ENCODE results near the gene CCDC192. TPM values are rescaled to one million over a fixed set of nuclear protein-coding genes. Genes with fewer than 3 reads are reported as not detected.
"Not testable (repeated sequence)": the region's sequence is repeated elsewhere in the genome, so short reads cannot be mapped to it uniquely, and the experiment has no call there.

The CCDC192 gene
- total RNA-seq, 1 experiment from 2014 or later, result not detected

- Histone ChIP-seq H3K36me3 (no peaks in the 10 kb centered on the region), H3K9me3 (replicated peaks) (no peaks in the 10 kb centered on the region), H3K4me3 (no peak overlapping the region), H3K27me3 (no peaks in the 10 kb centered on the region; the same call in 1 of the 2 replicates), H3K4me1 (no peaks in the 10 kb centered on the region), H3K27ac (no peak overlapping the region)
- no peak for DNase-seq
Measured at GRCh38 chr5:127826011-127826410, 122.8 kb downstream of the CCDC192 start.

- no peaks in the 10 kb centered on the region for H3K36me3 ChIP-seq
- H3K4me1 ChIP-seq, result no peaks in the 10 kb centered on the region
- H3K4me3 ChIP-seq, result no peak overlapping the region
- no peaks in the 10 kb centered on the region for H3K27me3 ChIP-seq
- no peak for DNase-seq
- no peaks in the 10 kb centered on the region for H3K9me3 ChIP-seq (replicated peaks)
- no peak overlapping the region for H3K27ac ChIP-seq
Measured at GRCh38 chr5:127827451-127827850, 124.3 kb downstream of the CCDC192 start.

DNA sequence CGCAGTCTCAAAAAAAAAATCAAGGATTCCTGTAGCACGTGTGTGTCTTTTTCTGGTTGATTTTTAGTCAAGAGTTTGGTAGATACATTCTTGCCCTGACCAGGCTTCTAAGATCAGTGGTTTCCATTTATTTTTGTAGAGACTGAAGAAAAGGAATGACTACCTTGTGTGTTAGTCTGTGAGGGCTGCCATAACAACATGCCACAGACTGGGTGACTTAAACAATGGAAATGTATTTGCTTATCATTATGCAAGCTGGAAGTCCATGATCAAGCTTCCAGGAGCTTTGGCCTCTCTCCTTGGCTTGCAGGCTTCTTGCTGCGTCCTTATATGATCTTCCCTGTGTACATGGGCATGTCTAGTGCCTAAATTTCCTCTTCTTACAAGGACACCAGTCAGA is 127.0 kb downstream of the CCDC192 start:
- Histone ChIP-seq H3K27me3 (no peaks in the 10 kb centered on the region), H3K27ac (no peak overlapping the region), H3K36me3 (no peaks in the 10 kb centered on the region), H3K4me1 (peaks cover 4% of the 10 kb centered on the region; the same call in 1 of the 2 replicates), H3K9me3 (replicated peaks) (no peaks in the 10 kb centered on the region), H3K4me3 (no peak overlapping the region)
- no peak for DNase-seq

DNA sequence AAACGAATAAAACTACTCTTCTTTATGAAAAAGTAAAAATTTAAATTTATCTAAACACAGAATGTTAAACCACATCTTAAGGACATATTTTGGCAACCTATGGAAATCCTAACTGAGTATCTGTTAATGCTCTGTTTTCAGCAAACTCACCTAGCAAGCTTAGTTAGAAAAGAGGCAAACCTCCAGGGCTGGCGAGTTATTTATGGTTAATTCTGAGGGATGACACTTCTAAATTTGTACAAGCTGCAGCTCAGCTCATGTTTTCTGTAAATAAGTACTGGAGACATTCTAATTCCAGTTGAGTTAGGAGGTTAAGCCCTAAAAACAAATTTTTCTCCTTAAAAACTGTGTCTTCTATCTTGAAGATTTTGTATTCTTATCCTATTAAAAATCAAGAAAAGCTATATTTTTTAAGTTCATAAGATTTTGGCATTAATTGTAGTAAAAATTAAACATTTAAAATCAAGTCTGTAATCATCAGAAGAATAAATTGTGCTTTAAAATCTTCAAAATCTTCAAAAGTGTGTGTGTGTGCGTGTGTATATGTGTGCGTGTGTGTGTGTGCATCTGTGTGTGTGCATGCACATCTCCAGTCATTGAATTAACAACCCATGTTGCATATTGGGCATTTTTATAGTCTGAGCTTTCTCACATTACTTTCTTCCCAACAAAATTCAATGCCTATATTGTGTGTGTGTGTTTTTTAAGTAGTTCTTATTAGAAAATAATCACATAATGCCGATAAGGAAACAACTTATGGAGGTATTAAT is 127.8 kb downstream of the CCDC192 start:
- no peaks in the 10 kb centered on the region for H3K27me3 ChIP-seq
- H3K36me3 ChIP-seq, result no peaks in the 10 kb centered on the region
- DNase-seq, result no peak
- peaks cover 4% of the 10 kb centered on the region; the same call in 1 of the 2 replicates for H3K4me1 ChIP-seq
- H3K9me3 ChIP-seq (replicated peaks), result no peaks in the 10 kb centered on the region
- H3K27ac ChIP-seq, result no peak overlapping the region
- no peak overlapping the region for H3K4me3 ChIP-seq

- Histone ChIP-seq H3K36me3 (no peaks in the 10 kb centered on the region), H3K27me3 (no peaks in the 10 kb centered on the region)
Measured at GRCh38 chr5:127832067-127832466, 128.9 kb downstream of the CCDC192 start.

DNA sequence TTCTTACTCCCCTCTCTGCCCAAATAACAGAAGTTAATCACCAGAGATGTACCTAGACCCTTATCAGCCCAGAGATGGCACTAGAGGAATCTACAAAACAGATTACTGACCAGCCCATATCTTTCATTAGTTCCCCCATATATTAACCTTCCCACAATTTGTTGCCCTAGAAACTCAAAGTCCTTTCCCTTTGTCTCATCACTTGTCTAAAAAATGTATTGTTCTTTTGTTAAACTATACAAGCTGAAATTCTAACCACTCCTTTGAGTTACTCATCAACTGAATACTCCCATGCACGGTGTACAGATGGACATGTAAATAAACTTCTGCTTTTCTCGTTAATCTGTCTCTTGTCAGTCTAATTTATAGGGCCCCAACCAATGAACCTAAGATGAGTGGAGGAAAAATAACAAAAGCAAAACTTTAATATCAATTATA is 130.9 kb downstream of the CCDC192 start:
- no peaks in the 10 kb centered on the region for H3K36me3 ChIP-seq
- H3K4me3 ChIP-seq, result no peak overlapping the region
- peaks cover 4% of the 10 kb centered on the region; the same call in 1 of the 2 replicates for H3K4me1 ChIP-seq
- H3K27ac ChIP-seq, result no peak overlapping the region
- H3K9me3 ChIP-seq (replicated peaks), result no peaks in the 10 kb centered on the region
- H3K27me3 ChIP-seq, result no peaks in the 10 kb centered on the region
- no peak for DNase-seq

More at GRCh38 chr5:127832067-127832466, 128.9 kb downstream of the CCDC192 start:
- Histone ChIP-seq H3K9me3 (replicated peaks) (no peaks in the 10 kb centered on the region), H3K27ac (no peak overlapping the region), H3K4me3 (no peak overlapping the region), H3K4me1 (peaks cover 4% of the 10 kb centered on the region; the same call in 1 of the 2 replicates)
- no peak for DNase-seq

DNA sequence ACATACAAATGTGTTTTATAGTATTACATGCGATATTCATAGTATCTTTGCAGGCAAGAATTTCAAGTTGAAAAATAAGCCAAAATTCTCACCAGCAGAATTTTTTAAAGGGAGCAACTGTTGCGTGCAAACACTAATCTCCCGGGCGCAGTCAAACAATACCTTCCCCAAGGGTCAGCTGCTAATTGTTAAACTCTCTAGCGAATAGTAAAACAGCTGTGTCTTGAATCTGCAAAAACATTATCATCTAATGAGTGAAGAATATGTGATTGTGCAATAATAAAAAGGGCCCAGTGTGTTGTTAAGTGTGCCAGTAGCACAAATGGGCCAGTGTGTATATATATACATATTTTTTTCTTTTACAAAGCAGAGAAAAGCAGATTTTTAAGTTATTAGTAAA is 131.4 kb downstream of the CCDC192 start:
- H3K4me3 ChIP-seq, result no peak overlapping the region
- H3K27ac ChIP-seq, result no peak overlapping the region
- peak; percentile 25 to 50 for DNase-seq
- H3K4me1 ChIP-seq, result peaks cover 4% of the 10 kb centered on the region; the same call in 1 of the 2 replicates
- H3K36me3 ChIP-seq, result no peaks in the 10 kb centered on the region
- no peaks in the 10 kb centered on the region for H3K9me3 ChIP-seq (replicated peaks)
- H3K27me3 ChIP-seq, result no peaks in the 10 kb centered on the region

- H3K4me1 ChIP-seq, result peaks cover 4% of the 10 kb centered on the region; the same call in 1 of the 2 replicates
- H3K4me3 ChIP-seq, result no peak overlapping the region
- H3K36me3 ChIP-seq, result no peaks in the 10 kb centered on the region
- DNase-seq, result no peak
- no peak overlapping the region for H3K27ac ChIP-seq
- no peaks in the 10 kb centered on the region for H3K9me3 ChIP-seq (replicated peaks)
- no peaks in the 10 kb centered on the region for H3K27me3 ChIP-seq
Measured at GRCh38 chr5:127838661-127839060, 135.5 kb downstream of the CCDC192 start.

DNA sequence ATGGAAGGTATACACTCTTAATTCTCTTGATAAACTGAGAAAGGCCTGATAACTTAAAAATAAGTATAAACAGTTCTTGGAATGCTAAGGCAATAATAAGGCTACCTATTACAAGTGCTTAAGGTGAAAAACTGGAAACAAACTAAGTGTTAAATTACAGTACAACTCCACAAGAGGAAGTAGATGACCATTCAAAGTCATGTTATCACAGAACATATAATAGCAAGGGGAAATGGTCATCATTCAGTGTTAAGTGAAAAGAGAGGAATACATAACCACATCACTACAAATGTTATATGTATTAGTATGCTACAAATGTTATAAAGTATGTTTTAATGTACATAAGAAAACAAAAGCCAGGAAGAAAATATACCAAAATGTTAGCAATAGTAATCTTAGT is 135.9 kb downstream of the CCDC192 start:
- Histone ChIP-seq H3K4me3 (no peak overlapping the region), H3K27ac (no peak overlapping the region), H3K4me1 (peaks cover 3% of the 10 kb centered on the region; the same call in 1 of the 2 replicates), H3K36me3 (no peaks in the 10 kb centered on the region), H3K27me3 (no peaks in the 10 kb centered on the region), H3K9me3 (replicated peaks) (no peaks in the 10 kb centered on the region)
- no peak for DNase-seq

DNA sequence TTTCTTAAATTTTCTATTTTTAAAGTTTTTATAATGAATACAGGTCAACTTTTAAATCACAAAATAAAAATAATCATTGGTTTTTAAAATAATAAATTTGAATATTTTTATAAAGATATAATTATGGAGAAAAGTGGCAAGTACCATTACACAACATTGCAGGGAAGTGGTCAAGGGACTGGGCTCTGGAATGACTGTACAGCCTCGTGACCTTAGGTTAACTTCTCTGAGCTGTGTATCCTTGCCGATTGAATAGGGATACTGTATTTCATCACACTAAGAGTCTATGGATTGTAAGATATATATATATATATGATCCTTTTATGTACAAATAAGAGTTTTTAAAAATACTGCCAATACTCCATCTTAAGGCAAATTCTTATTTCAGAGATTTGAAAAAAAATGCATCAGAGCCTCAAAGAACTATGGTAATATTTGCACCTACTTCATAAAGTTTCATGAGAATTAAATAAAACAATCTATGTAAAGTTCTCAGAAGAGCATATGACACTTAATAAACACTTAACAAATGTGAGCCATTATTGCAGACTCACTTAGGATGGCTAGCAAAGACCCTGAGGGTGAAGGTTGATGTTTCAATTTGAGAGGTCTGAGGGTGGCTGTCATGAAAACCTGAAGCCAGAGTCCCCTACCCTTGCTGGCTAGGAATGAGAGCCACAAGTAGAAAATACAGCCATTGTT is 136.5 kb downstream of the CCDC192 start:
- H3K27ac ChIP-seq, result no peak overlapping the region
- no peaks in the 10 kb centered on the region for H3K9me3 ChIP-seq (replicated peaks)
- H3K36me3 ChIP-seq, result no peaks in the 10 kb centered on the region
- H3K27me3 ChIP-seq, result no peaks in the 10 kb centered on the region
- no peaks in the 10 kb centered on the region for H3K4me1 ChIP-seq
- no peak overlapping the region for H3K4me3 ChIP-seq
- DNase-seq, result no peak

- Histone ChIP-seq H3K36me3 (no peaks in the 10 kb centered on the region), H3K27ac (no peak overlapping the region), H3K4me1 (no peaks in the 10 kb centered on the region), H3K9me3 (replicated peaks) (no peaks in the 10 kb centered on the region), H3K27me3 (no peaks in the 10 kb centered on the region), H3K4me3 (no peak overlapping the region)
- DNase-seq, result no peak
Measured at GRCh38 chr5:127840198-127840524, 137.0 kb downstream of the CCDC192 start.

GRCh38 chr5:127840809-127841208 is 137.6 kb downstream of the CCDC192 start:
- Histone ChIP-seq H3K27ac (no peak overlapping the region), H3K36me3 (no peaks in the 10 kb centered on the region), H3K4me3 (no peak overlapping the region), H3K27me3 (no peaks in the 10 kb centered on the region), H3K9me3 (replicated peaks) (no peaks in the 10 kb centered on the region), H3K4me1 (no peaks in the 10 kb centered on the region)
- no peak for DNase-seq

- Histone ChIP-seq H3K4me1 (no peaks in the 10 kb centered on the region), H3K27me3 (no peaks in the 10 kb centered on the region), H3K36me3 (no peaks in the 10 kb centered on the region), H3K4me3 (no peak overlapping the region), H3K27ac (no peak overlapping the region), H3K9me3 (replicated peaks) (no peaks in the 10 kb centered on the region)
- DNase-seq, result peak; percentile 4 to 26
Measured at GRCh38 chr5:127844581-127845021, 141.4 kb downstream of the CCDC192 start.

DNA sequence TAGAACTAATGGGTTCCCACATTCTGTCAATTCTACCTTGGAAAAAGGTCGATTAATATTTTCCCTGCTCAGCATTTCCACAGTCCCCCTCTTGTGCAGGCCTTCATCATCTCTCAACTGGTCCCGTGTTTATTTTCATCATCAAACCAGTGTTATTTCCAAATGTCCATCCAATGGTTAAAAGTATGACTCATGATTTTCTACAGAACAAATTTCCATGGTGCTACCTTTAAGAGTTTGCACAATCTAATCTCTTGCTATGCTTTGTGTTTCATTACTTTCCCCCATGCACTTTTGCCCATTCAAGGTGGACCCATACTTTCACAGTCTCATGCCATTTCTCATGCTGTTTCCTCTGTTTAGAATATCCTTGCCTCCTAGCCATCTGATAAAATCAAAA is 143.7 kb downstream of the CCDC192 start:
- Histone ChIP-seq H3K9me3 (replicated peaks) (no peaks in the 10 kb centered on the region), H3K27me3 (no peaks in the 10 kb centered on the region), H3K27ac (no peak overlapping the region), H3K36me3 (no peaks in the 10 kb centered on the region), H3K4me3 (no peak overlapping the region), H3K4me1 (no peaks in the 10 kb centered on the region)
- no peak for DNase-seq

DNA sequence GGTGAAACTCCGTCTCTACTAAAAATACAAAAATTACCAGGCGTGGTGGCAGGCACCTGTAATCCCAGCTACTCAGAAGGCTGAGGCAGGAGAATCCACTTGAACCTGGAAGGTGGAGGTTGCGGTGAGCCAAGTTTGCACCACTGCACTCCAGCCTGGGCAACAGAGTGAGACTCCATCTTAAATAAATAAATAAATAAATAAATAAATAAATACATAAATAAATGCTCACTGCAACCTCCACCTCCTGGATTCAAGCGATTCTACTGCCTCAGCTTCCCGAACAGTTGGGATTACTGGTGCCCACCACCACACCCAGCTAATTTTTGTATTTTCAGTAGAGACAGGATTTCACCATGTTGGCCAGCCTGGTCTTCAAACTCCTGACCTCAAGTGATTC is 144.4 kb downstream of the CCDC192 start:
- H3K4me3 ChIP-seq; H3K9me3 ChIP-seq (replicated peaks); H3K36me3 ChIP-seq; H3K4me1 ChIP-seq; DNase-seq; H3K27me3 ChIP-seq; H3K27ac ChIP-seq: not testable (repeated sequence)

Measured in SJCRH30 (cell line).